SW 1271 (cell line): Measurements from ENCODE around the gene SMAD9.
A peak's percentile ranks its signal among the peaks of the same experiment; 100 is the strongest.

Source experiments
- DNase-seq, 2 experiments: peaks; one replicate each; lab custom pipeline; 2025; lab: John Stamatoyannopoulos, UW

SMAD9 gene

GRCh38 chr13:36865265-36865664, 54.8 kb downstream of the SMAD9 start:
- no peak for DNase-seq

- DNase-seq = no peak
These were observed 57.3 kb downstream of the SMAD9 start for GRCh38 chr13:36862722-36863121.

- no peak for DNase-seq
These were observed 57.9 kb downstream of the SMAD9 start for GRCh38 chr13:36862002-36862685.

- no peak for DNase-seq
These were observed 60.8 kb downstream of the SMAD9 start for GRCh38 chr13:36859259-36859658.

GRCh38 chr13:36858290-36858689, 61.7 kb downstream of the SMAD9 start:
- peak; percentile 15 to 73 for DNase-seq

- no peak for DNase-seq
These were observed 62.8 kb downstream of the SMAD9 start for GRCh38 chr13:36857253-36857652.

- DNase-seq = peak in 1 of 2 experiments; percentile 5
These were observed 69.1 kb downstream of the SMAD9 start for GRCh38 chr13:36850790-36851438.

GRCh38 chr13:36848199-36848982, 71.6 kb downstream of the SMAD9 start:
- no peak for DNase-seq

- DNase-seq = no peak
These were observed 72.4 kb downstream of the SMAD9 start for GRCh38 chr13:36847606-36848005.

- no peak for DNase-seq
These were observed 78.6 kb downstream of the SMAD9 start for GRCh38 chr13:36841391-36841790.

GRCh38 chr13:36840718-36841250, 79.3 kb downstream of the SMAD9 start:
- DNase-seq = no peak

GRCh38 chr13:36839981-36840380, 80.1 kb downstream of the SMAD9 start:
- no peak for DNase-seq

- no peak for DNase-seq
These were observed 80.8 kb downstream of the SMAD9 start for GRCh38 chr13:36839281-36839680.

GRCh38 chr13:36837354-36838092, 82.5 kb downstream of the SMAD9 start:
- no peak for DNase-seq

GRCh38 chr13:36834299-36834698, 85.7 kb downstream of the SMAD9 start:
- no peak for DNase-seq

- DNase-seq = no peak
These were observed 88.7 kb downstream of the SMAD9 start for GRCh38 chr13:36831291-36831690.

- DNase-seq = no peak
These were observed 90.3 kb downstream of the SMAD9 start for GRCh38 chr13:36829753-36830152.

- DNase-seq = no peak
These were observed 97.3 kb downstream of the SMAD9 start for GRCh38 chr13:36822785-36823184.

GRCh38 chr13:36820222-36820621, 99.8 kb downstream of the SMAD9 start:
- no peak for DNase-seq

- peak in 1 of 2 experiments; percentile 12 for DNase-seq
These were observed 100.3 kb downstream of the SMAD9 start for GRCh38 chr13:36819739-36820090.

- peak; percentile 46 to 76 for DNase-seq
These were observed 101.0 kb downstream of the SMAD9 start, which contains the start of gene RFXAP for GRCh38 chr13:36818804-36819738. RFXAP (plus strand) TSS chr13:36819222; CDS start chr13:36819358, 136 bp downstream.
